HG03064 (cell line): Measurements from ENCODE around the gene C2CD2.

ENCODE experiments used
- ATAC-seq: cut with Tn5 transposase; IDR thresholded peaks from one replicate; pipeline ENCODE4 v1.9.1; 2021; ENCODE audit warnings: low read depth; ENCODE audit not compliant: unreplicated experiment

Gene C2CD2

GRCh38 chr21:41871293-41872030, 82.4 kb downstream of the C2CD2 start:
- no peak for ATAC-seq

DNA sequence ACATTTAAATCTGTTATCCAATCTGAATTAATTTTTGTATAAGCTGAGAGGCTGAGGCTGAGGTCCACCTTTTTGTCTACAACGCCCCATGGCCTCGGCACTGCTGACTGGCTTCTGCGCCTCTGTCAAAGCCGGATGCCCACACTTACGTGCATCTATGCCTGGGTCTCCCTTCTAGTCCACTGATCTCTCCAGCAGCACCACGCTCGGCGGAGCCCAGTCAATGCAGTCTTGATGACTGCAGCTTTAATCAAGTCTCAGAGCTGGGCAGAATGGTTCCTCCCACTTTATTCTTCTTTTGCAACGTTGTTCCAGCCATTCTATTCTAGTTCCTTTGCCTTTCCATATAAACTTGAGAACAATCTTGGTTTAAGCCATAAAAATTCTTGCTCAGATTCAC, 84.0 kb downstream of the C2CD2 start:
- ATAC-seq = no peak

DNA sequence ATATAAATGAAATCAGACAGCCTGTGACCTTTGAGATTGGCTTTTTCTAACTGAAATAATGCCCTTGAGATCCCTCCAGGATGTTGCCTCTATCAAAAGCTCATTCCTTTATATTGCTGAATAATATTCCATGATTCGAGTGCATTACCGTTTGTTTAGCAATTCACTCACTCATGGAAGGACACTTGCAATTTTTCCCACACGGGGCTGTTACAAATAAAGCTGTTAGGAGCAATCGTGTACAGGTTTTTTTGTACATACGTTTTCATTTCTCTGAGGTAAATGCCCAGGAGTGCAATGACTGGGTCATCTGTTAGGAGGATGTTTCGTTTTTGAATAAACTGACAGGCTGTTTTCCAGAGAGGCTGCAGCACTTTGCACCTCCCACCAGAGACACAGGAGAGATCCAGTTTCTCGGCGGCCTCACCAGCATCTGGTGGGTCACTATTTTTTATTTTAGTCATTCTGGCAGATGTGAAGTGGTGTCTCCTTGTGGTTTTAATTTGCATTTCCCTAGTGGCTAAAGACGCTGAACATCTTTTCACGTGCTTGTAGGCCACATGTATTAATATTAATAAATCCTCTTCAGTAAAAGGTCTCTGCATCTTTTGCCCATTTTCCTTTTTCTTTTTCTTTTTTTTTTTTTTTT, 85.6 kb downstream of the C2CD2 start:
- peak; percentile 53 for ATAC-seq

DNA sequence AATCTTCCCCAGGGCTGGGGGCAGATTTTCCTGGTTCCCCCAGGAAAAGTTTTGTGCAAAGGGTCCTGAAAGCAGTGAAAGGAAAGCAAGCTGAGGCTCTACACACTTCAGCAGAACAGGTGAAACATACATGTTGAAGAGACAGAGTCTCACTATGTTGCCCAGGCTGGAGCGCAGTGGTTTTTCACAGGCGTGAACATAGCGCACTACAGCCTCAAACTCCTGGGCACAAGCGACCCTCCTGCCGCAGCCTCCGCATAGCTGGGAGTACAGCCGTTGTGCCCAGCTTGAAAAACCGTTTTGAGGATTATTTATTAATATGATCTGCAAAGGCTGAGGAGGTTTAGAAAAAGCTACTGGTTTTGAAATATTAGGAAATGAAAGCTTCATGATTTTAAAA, 86.5 kb downstream of the C2CD2 start:
- no peak for ATAC-seq

DNA sequence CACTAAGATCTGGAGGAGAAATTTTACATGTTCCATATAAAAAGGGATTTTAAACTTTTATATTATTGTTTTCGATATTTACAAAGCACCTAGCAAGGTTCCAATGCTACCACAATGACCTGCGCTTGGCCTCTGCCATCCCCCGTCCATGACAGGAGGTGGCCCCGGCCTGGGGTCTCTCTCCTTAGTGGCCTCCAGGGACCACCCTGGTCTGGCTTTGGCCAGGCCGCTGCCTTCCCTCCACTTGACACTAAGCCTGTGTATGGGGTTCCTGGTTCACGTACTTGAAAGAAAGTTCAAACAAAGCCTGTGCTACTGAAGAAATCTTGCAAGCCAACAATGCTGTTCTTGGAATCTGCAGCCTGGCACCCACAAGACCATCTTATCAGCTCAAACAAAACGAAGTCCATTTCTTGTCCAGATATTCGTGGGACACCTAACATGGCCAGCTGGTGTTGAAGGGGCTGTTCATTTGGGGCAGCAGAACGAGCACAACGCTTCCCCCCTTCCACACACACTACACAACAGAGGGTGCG, 87.5 kb downstream of the C2CD2 start:
- ATAC-seq = no peak

DNA sequence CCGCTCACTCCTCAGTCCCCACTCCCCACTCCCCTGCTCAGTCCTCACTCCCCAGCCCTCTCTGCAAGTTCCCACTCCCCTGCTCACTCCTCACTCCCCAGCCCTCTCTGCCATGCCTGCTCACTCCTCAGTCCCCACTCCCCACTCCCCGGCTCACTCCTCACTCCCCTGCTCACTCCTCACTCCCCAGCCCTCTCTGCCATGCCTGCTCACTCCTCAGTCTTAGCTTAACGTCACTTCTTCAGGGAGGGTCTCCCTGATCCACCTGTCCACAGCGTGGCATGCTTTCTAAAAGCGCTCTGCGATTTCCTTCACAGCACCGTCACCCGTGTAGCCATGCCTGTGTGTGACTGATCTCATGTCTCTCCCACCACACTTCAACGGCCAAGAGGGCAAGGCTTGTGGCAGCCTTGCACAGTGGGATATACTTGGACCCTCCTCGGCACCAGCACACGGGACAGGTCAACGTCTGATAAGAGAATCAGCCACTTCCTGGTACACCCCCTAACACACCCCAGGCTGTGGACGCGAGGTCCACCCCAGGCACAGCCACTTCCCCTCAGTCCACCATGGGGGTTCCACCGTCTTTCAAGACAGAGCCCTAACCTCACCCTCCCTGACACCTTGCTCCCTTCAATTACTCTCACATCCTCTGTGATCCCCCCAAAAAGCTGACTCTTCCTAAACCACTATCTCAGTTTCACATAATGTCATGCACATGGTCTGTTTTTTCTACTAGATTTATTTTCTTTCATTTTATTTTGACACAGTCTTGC, 88.6 kb downstream of the C2CD2 start:
- ATAC-seq = peak; percentile 50

GRCh38 chr21:41864311-41865001, 89.4 kb downstream of the C2CD2 start:
- no peak for ATAC-seq

GRCh38 chr21:41863439-41863740, 90.4 kb downstream of the C2CD2 start:
- no peak for ATAC-seq

- no peak for ATAC-seq
Measured at GRCh38 chr21:41861987-41862386, 91.8 kb downstream of the C2CD2 start.

DNA sequence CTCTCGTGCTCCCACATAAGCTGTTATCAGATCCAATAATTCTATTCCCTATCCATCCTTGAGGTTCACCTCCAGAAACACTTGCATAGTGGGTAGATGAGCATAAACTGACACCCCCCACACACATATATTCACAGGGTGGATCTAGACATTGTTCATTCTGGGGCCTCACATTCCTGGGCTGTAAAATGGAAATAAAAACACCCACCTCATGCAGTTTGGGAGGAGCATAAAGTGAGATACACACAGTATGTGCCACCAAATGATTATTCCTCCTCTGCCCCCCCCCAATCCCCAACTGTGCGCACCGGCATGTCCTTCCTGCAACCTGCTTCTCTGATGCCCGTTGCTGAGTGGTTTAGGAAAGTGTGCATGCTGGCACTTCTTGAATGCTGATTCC, 92.6 kb downstream of the C2CD2 start:
- ATAC-seq = no peak

GRCh38 chr21:41859297-41859980, 94.4 kb downstream of the C2CD2 start:
- ATAC-seq = no peak

DNA sequence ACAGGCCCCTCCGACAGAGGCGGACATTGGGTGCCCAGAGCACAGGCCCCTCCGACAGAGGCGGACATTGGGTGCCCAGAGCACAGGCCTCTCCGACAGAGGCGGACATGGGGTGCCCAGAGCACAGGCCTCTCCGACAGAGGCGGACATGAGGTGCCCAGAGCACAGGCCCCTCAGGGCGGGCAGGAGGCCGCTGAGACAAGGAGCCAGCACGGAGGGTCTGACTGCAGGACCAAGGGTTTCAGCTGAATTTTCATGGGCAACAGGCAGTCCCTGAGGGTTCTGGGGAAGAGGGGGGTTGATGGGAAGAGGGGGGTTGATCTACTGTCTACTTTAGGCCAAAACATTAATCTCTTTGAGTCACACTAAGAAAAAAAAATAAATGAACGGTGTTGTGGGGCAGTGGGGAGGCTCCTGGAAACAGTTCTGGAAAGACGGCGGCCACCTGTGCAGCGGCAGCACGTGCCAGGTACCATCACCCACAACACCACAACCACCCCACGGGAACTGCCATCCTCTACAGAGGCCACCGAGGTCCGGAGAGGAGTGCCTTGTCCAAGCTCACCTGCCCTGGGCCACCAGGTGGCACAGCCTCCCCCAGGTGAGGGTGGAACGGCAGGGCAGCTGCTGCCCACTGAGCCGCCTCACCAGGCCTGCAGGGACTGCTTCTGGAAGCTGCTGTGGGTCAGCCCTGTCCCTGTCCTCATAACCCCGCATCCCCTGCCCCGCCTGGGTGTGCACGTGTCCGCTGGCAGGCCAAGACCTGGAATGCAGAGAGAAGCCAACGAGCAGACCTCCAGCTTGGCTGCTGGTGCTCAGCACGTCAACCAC, 95.1 kb downstream of the C2CD2 start:
- no peak for ATAC-seq

GRCh38 chr21:41857771-41858300, 96.0 kb downstream of the C2CD2 start:
- ATAC-seq = no peak

DNA sequence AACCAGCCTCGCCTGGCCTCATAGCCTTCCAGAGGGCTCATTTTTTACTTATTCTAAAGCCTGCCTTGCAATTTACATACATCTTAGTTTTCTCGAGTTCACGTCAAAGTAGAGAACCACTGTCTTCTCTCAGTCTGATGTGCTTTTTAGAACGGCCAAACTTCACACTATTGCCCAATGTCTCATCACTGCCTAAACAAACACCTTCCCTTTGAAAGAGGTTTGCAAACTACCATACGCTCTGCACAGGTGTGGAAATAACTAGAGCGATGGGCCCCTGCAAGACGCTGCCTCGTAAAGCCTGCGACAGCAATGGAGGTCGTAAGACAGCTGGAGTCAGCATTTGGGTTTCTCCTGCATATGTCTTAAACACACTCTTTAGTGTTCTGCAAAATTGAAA, 97.2 kb downstream of the C2CD2 start:
- ATAC-seq = no peak

DNA sequence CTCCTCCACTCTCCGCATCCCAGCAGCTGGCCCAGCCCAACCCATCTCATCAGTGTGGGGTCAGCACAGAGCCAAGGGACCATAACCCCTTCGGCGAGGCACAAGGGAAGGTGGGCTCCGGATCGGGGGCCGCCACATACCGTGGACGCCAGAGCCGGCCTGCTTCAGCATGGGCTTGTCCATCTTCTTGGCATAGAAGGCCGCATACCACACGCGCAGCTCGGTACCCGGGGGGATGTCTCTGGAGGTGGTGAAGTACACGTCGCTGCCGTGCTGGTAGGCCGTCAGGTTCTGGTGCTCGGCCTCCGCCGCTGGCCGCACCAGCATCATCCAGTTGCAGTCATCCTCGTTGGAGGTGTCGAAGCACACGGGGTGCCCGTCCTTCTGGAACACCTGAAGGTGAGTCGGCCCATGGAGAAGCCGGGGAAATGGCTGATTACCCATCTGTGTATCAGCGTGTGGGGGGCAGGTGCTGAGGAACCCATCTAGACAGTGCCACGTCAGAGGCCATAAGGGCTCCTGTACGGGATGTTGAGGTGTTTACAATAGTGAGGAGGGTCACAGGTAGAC, 99.3 kb downstream of the C2CD2 start:
- no peak for ATAC-seq

DNA sequence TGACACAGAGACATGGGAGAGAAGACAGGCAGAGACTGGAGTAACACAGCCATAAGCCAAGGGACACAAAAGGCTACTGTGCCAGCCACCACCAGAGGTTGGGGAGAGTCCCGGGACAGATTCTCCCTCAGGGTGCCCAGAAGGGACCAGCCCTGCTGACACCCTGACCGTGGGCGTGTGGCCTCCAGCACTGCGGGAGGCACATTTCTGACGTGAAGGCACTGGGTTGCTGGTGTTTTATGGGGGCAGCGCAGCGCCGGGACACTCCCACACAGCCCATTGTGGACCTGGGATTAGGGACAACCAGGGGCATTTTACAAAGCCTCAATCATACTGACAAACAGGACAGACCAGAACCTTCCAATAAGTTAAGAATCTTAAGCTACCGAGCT, 100.9 kb downstream of the C2CD2 start:
- no peak for ATAC-seq

DNA sequence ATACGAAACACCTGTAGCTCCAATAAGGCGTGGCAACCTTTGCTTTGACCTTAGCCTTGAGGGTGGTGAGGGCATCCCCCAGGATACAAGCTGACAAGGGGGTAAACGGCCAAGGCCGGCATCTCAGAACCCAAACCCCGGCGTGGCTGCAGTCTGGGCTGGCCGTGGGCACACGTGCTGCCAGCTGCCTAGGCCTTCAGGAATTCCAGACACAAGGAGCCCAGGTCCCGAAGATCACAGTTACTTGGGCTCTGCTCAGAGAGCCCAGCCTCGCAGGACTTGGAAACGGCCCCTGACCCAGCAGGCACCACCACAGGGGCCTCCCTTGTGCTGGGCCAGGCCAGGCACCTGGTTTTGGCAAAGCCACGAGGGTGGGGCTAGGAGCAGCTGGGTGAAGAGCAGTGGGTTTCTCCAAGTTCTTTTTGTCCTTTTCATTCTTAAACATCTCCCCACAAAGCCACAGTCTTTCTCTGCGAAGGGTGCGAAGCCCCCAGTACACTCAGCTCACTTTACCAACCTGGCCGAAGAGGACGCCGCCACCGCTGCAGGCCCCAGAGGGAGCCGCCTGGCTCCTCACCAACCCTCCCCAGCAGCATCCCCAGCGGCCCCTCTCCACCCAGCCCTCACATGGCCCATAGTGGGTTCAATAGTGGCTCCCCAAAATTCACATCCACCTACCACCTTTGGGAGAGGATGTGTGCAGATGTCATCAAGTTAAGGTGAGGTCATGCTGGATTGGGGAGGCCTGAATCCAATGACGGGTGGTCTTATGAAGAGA, 101.5 kb downstream of the C2CD2 start:
- ATAC-seq = no peak

DNA sequence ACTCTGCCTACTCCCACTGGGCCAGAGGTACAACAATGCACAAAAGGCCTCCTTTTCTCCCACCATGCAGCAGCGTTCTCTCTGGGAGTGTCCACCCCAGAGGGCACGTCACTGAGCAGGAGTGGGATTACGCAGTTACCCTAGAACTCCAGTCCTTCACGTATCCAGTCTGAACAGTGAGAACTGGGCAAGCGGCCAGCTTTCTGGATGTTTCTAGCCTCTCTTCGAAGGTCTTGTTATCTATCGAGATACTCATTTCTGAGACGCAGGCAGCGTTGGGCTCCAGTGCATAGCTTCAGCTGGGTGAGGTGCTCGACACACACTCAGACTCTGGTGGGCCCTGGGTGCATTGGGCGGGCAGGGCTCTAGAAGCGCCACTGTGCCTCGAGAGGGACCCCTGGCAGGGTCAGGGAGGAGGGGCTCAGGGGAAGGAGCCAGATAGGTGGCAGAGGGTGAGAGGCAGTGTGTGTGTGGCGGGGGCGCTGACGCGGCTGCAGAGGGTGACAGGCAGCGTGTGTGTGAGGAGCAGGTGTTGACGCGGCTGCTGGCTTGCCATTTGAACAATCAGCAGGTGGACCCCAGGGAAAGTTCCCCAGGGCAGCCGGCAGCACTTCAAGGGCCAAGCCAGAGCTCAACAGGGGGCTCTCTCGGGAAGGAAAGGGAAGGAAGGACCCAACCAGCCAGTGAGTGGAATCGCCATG, 102.6 kb downstream of the C2CD2 start:
- ATAC-seq = no peak
